ENCODE data around the gene FNDC3B.
A peak's percentile ranks its signal among the peaks of the same experiment; 100 is the strongest.

The FNDC3B gene

GRCh38 chr3:172057059-172057458, 17.7 kb downstream of the FNDC3B start:
- no peak for DNase-seq

- DNase-seq = no peak
Observed at GRCh38 chr3:172057624-172058327, 18.4 kb downstream of the FNDC3B start.

- DNase-seq = no peak
Observed at GRCh38 chr3:172059532-172059931, 20.2 kb downstream of the FNDC3B start.

DNA sequence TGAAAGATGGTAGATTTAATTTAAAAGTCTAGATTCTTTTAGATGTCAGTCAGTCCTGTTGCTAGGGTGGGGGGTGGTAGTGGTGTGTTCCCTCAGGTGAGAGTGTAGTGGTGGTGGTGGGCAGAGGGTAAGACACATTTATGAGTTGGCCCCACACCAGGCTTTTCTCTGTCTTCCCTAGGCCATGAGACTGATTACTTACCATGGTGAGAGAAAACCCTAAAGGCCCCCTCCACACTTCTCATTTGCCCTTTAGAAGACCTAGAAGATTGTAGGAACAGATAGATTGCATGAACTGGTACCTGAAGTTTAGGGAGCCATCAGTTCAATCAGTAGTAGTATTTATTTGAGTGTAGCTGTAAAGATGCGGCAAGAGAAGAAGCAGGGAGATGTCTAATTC, 20.9 kb downstream of the FNDC3B start:
- DNase-seq = no peak

DNA sequence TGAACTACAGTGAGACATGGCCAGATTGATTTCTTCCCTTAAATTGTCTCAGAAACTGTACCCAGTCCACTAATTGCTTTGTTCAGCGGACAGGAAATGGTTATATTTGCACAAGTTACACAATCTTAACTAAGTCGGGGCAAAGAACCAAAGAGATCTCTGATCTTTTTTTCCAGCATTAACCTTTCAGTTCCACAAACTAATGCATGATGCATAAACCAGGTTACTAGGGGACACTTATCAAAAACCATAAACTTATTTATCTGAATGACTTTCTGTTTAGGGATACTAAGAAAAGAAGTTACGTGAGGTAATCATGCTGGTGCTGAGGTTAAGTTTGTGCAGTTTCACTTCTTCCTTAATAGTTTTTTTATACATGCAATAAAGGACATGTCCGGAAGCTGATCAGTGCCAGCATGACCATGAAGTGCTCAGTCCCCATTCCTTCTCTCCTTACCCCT, 22.4 kb downstream of the FNDC3B start:
- peak; percentile 25 for DNase-seq

GRCh38 chr3:172062761-172063160, 23.4 kb downstream of the FNDC3B start:
- DNase-seq = no peak

- DNase-seq = no peak
Observed at GRCh38 chr3:172063456-172064432, 24.4 kb downstream of the FNDC3B start.

DNA sequence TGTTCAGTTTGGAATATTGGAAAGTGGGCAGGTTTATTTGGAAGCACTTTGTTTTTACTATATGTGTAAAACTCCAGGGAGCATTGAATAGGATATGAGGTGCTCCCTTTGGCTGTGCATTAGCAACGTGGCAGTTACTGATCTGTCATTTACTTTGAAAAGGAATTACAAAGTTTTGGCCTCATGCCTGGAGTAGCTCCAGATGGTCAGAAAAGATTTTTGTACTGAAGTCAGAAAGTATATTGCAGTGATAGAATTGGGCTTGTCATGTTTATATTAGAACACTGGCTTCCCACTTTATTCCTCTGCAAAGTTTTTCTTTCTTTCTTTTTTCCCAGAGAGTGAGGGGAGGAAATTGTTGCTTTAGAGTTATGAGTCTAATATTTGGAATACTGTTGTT, 26.1 kb downstream of the FNDC3B start:
- no peak for DNase-seq

DNA sequence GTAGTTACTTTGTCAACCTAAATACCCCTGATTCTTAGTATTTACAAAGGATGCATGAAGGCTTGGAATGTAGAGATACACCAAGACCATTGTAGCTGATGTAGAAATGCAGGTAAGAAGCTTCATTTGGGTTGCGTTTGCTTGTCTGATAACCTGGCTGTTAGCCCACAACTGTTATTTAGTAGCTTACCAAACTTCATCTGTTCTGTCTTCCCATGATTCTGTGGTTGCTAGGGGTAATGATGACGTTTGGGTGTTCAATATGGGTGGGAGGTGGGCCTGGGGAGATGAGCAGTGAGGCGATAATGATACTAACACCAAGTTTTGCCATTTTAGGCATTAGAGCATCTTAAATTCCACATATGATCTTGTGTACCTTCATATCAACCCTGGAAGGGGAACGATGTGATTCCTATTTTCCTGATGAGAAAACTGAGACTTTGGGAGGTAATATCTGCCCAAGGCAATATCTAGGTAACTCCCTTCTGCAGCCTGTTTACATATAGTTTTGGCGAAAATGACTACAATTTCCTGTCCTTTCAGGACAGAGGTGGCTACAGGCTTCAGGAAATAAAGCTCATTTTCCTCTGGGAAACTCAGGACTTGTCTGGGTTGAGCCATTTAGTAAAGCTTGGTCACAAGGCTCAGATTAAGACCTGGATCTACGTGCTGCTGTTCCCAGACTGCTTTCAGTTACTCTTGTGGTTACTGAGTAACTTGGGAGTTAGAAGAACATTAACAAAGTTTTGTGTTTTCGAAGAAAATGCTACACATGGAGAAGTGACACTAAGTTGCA, 26.8 kb downstream of the FNDC3B start:
- peak; percentile 72 for DNase-seq

GRCh38 chr3:172066880-172067796, 27.8 kb downstream of the FNDC3B start:
- DNase-seq = no peak

- no peak for DNase-seq
Observed at GRCh38 chr3:172067837-172068440, 28.6 kb downstream of the FNDC3B start.

DNA sequence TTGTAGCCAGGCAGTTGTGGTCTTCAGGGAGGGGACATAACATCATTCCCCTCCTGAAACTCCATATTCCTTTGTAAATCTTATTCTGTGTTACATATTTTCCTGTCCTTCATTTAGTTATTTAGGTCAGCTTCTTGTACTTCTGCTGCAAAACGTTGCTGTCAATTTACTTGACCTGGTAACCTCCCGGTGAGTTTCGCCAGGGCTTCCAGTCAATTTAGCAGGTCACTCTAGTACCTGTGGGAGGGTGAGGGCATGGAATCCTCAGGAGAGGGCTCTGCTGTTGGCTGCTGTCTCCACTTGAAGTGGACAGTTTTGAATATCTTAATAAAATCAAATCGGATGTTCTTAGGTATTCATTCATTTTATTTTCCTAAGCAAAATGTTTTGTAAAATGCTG, 29.6 kb downstream of the FNDC3B start:
- no peak for DNase-seq

GRCh38 chr3:172069478-172069877, 30.1 kb downstream of the FNDC3B start:
- DNase-seq = no peak

GRCh38 chr3:172070269-172070668, 30.9 kb downstream of the FNDC3B start:
- no peak for DNase-seq

DNA sequence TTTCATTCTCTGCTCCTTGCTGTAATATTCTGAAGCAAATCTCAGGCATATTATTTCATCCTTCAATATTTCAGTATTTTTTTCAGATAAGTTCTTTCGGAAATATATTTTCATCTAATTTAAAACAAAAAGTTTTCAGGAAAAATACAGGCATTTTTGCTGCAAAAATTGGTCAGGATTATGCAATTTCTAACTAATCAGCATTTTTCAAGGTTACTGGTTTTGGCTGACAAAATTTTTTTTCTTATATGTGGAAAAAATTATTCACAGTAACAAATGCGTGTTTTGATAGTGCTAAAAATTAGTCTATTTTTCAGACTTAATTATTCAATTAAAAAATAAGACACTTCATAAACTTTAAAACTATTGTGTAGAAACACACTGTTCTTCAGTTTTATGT, 31.4 kb downstream of the FNDC3B start:
- no peak for DNase-seq

- DNase-seq = no peak
Observed at GRCh38 chr3:172071780-172072330, 32.5 kb downstream of the FNDC3B start.

- DNase-seq = no peak
Observed at GRCh38 chr3:172072543-172072942, 33.2 kb downstream of the FNDC3B start.

GRCh38 chr3:172073262-172073915, 34.0 kb downstream of the FNDC3B start:
- no peak for DNase-seq

GRCh38 chr3:172074032-172074431, 34.7 kb downstream of the FNDC3B start:
- no peak for DNase-seq

GRCh38 chr3:172074586-172074985, 35.2 kb downstream of the FNDC3B start:
- no peak for DNase-seq

- DNase-seq = peak; percentile 53
Observed at GRCh38 chr3:172076212-172076611, 36.8 kb downstream of the FNDC3B start.
